Vagina (tissue), 2 donors: ENCODE data around the gene DDX49.

Experiments
- POLR2A ChIP-seq, 2 donors: fragments of 450-650 bp; IDR thresholded peaks; one replicate each; pipeline ENCODE4 v1.6.1; 2017; ENCODE audit warnings: antibody characterized with exemption in 2 of 2, mild to moderate bottlenecking in 2 of 2, moderate library complexity in 2 of 2
- POLR2AphosphoS5 ChIP-seq, 2 donors: sonication (generic); formaldehyde crosslinking; IDR thresholded peaks; one replicate each; pipeline ENCODE4 v1.9.0; 2017; ENCODE audit warnings: antibody characterized with exemption in 2 of 2, mild to moderate bottlenecking in 2 of 2, low read depth in 1 of 2; ENCODE audit not compliant: insufficient read depth in 1 of 2
- TF ChIP-seq, protein P1 (sequence below), 3 experiments: fragments of 450-650 bp in 2 of 3; fragments of 200-600 bp in 1 of 3; sonication (generic) in 1 of 3; IDR thresholded peaks; one replicate each; pipeline ENCODE4 v1.5.1; 2017 to 2019; ENCODE audit warnings: antibody characterized with exemption in 3 of 3, mild to moderate bottlenecking in 2 of 3, moderate library complexity in 2 of 3

DNA sequence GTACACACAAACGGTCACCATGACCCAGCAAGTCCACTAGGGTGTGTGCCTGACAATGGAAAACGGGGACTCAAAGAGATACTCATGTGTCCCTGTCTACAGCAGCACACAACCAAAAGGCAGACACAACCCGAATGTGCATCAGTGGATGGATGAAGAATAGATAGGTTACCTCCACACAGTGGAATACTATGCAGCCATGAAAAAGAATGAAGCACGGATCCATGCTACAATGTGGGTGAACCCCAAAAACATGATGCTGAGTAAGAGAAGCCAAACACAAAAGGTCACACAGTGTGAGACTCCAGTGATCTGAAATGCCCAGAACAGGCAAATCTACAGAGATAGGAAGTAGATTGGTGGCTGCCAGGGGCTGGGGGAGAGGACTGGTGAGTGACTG, 32.5 kb upstream of the DDX49 start:
- TF ChIP-seq, protein P1, sequence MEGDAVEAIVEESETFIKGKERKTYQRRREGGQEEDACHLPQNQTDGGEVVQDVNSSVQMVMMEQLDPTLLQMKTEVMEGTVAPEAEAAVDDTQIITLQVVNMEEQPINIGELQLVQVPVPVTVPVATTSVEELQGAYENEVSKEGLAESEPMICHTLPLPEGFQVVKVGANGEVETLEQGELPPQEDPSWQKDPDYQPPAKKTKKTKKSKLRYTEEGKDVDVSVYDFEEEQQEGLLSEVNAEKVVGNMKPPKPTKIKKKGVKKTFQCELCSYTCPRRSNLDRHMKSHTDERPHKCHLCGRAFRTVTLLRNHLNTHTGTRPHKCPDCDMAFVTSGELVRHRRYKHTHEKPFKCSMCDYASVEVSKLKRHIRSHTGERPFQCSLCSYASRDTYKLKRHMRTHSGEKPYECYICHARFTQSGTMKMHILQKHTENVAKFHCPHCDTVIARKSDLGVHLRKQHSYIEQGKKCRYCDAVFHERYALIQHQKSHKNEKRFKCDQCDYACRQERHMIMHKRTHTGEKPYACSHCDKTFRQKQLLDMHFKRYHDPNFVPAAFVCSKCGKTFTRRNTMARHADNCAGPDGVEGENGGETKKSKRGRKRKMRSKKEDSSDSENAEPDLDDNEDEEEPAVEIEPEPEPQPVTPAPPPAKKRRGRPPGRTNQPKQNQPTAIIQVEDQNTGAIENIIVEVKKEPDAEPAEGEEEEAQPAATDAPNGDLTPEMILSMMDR (IDR thresholded peaks at IDR 0.05), result no peak
- no peak for TF ChIP-seq POLR2A (IDR thresholded peaks at IDR 0.05)
- TF ChIP-seq POLR2AphosphoS5 (IDR thresholded peaks at IDR 0.05; ENCODE audit: insufficient read depth in 1 of 2, low read depth in 1 of 2), result no peak
